Brain pericyte (primary cell): Measurements from ENCODE around the gene TSPAN14.

Experiments
- DNase-seq: peaks from one replicate; pipeline ENCODE4 v3.0.0-alpha.2; 2012; ENCODE audit warnings: low read depth, low spot score

The TSPAN14 gene

DNA sequence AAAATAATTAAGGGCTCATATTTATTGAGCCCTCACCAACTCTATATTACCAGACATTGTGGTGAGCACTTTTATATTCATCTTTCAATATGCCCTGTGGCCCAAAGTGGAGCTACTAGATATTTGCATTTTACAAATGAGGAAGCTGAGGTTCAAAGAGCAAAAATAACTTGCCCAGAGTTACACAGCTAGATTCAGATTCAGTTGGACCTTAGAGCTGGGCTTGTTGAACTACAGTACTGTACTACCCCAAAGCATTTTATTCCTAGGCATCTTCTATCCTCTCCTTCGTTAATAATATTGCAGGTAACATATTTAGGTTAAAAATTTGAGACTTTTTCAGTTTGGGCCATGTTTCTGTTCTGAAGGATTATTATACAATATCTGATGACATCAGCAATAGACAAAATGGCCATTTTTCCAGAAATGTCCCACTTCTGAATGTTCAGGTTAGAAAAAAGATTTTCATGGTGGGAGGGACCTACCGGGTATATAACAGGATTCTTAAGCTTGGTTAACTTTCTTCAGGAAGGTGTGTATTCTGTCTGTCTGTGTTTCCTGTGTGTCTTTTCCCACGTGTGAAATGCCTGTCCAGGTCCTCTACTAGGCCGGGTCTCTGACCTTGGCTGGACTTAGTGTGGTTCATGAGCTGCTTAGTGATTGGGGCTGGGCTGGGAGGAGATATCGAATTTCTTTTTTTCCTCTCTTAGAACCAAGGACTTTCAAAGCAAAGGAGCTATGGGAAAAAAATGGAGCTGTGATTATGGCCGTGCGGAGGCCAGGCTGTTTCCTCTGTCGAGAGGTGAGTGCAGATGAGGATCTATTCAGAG lies 32.2 kb upstream of the TSPAN14 start:
- DNase-seq: no peak

DNA sequence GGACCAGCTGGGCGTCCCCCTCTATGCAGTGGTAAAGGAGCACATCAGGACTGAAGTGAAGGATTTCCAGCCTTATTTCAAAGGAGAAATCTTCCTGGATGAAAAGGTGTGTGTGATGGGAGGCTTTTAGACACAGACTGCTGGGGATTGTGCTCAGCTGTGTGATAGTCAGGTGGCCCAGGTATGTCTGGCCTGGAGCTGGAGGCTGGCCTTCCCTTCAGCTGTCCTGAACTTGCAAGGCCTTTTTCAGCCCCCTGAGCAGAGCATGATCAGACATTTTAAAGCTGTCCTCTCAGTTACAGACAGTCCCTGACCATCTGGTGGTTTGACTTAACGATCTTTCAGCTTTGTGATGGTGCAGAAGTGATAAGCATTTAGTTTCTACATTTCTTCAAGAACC lies 28.2 kb upstream of the TSPAN14 start:
- DNase-seq: no peak

DNA sequence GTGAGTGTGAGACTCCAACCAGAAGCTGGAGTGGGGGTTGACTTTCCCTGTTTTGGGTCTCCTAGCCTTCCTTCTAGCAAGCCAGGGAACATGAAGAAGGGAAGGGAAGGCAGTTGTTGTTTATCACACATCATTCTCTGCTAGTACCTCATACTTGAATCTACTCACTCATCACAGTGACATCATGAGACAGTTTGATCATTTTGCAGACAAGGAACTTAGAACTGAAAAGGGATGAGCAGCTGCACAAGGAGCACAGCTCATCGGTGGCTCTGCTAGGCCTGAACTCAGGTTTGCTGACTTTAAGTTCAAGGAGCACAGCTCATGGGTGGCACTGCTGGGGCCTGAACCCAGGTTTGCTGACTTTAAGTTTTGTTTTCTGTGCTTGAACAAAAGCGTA lies 26.6 kb upstream of the TSPAN14 start:
- no peak for DNase-seq

DNA sequence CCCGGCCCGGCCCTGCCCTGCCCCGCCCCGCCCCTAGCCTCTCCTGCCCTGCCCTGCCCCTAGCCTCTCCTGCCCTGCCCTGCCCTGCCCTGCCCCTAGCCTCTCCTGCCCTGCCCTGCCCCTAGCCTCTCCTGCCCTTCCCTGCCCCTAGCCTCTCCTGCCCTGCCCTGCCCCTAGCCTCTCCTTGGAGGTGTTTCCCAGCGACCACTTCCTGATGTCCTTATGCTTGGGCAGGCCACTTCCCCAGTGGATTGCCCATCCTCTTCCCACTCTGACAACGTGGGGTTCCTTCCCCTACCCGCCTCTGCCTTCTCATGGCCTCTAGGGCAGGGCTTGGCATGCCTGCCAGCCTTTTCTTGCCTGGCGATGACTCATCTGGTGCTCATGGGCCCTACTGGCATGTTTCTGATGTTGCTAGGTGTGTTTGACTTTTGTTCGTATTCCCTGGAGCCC lies 24.6 kb upstream of the TSPAN14 start:
- no peak for DNase-seq

DNA sequence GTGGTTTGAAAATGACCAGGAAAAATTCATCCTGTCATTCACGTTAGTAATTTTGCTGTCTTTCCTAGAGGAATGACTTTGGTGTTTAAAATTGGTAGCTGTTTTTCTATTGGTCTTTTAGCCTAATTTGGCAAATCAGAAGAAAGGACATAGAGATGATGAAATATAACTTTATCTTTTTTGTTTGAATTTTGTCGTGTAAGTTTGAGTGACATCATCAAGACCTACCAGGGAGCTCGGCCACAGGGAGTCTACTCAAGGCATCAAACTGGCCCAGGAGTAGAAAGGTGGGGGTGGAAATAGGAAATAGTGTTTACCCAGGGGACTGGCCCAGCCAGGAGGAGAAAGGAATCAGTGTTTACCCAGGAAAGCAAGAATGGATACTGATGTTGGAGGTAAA lies 21.0 kb upstream of the TSPAN14 start:
- no peak for DNase-seq

DNA sequence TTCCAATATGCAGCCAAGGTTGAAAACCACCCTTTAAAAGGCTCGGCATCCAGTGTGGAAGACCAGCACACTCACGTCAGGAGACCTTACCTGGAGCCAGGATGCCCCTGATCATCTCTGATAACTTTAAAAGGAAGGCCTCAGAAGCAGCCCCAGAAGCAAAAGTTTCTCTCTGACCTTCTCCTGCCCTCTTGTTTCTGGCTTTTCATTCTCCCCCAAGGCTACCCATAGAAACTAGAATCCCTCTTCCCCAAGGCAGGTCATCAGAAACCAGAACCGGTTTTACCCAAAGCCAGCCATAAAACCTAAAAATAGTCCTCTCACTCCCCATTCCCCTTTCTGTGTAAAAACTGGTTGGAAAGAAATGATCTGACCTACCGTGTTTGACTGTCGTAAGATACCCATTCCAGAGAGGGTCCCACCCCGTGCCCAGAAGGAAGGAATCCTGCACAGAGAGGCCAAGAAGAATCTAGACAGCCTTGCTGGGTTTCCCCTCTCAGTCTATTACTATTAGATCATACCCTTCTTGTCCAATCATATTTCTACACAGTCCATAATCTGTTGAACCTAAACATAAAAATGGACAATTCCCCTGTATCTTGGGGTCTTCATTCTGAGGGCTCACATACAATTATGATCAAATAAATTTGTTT lies 17.5 kb upstream of the TSPAN14 start:
- DNase-seq: no peak

DNA sequence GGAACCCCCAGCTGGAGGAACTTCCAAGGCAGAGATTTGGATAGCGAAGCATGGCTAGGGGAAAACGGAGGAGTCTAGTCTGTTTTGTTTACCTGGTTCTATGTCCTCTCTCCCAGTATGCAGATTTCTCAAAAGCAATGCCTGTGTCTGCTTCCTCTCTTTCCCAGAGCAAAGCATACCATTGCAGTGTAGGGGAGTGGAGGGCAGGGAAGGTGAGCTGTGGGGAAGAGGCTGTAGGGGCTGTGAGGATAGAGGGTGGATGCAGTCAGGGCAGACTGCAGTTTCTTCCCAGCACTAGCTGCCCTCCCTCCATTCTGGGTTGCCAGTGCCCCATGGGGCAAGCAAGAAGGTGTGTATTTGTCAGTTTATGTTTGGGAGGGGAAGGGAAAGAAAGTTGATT lies 16.9 kb upstream of the TSPAN14 start:
- DNase-seq: no peak

DNA sequence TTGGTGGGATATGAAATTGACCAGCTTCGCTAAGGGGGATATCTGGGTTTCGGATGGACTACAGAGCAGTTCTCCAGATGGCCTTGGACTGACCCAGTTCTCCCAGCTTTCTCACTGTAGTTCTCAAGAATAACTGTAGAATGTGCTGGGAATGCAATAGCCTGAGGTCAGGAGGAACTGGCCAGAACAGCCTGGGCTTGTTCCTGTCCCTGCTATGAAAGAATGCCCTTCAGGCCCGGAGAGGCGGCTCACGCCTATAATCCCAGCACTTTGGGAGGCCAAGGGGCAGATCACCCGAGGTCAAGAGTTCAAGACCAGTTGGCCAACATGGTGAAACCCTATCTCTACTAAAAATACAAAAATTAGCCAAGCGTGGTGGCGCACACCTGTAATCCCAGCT lies 12.3 kb upstream of the TSPAN14 start:
- no peak for DNase-seq

DNA sequence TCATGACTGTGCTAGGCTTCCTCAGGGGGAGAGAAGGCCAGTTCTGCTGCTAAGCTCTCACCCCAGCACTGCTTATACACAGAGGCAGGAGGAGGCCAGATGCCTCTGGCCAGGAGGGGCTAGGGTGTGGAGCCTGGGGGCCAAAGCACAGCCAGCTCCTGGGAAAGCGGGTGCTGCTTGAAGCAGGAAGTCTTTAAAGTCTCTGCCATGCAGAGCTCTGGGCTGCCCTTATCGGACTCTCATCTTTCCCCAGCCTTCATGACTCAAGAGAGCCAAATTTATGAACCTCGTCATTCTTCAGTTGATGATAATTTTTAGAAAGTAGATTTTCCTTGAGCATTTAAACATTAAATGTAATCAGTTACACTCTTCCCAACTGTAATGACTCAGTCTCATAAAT lies 11.2 kb upstream of the TSPAN14 start:
- no peak for DNase-seq

DNA sequence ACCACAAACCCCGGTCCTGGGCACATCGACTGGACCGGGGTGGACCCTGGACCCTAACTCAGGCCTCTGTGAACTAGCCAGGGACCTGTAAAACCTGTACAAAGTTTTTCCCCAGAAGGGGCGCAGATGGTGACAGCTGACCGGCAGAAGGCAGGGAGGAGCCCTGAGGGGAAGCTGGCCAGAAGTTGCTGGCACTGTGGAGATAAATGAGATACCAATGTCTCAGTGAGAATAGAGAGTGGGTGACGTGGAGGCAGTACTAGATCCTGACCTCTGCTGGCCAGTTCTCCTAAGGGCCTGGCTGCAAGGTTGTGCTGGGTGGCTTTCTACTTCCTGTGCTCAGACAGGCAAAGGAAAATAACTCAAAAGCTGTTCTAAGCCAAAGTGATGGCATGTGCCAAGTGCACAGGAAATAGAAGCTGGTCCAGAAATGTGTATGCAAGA lies 10.6 kb upstream of the TSPAN14 start:
- no peak for DNase-seq

DNA sequence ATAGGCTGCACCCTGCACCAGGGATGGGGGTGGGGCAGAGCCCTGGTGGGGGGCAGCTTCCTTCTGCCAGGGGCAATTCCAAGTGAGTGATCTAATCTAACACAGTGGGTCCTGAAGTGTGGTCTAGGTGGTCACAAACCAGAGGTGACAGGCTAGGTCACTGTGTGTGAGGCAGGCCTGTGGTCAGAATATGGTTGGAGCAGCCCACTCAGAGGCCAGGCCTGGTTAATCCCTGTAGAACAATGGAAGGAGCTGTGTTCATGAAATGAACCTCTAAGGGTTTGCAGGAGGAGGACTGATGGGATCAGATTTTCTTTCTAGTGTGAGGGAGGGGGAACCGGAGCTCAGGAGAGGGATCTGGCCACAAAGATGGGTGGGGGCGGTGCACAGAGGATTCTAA lies 10.0 kb upstream of the TSPAN14 start:
- DNase-seq: no peak

DNA sequence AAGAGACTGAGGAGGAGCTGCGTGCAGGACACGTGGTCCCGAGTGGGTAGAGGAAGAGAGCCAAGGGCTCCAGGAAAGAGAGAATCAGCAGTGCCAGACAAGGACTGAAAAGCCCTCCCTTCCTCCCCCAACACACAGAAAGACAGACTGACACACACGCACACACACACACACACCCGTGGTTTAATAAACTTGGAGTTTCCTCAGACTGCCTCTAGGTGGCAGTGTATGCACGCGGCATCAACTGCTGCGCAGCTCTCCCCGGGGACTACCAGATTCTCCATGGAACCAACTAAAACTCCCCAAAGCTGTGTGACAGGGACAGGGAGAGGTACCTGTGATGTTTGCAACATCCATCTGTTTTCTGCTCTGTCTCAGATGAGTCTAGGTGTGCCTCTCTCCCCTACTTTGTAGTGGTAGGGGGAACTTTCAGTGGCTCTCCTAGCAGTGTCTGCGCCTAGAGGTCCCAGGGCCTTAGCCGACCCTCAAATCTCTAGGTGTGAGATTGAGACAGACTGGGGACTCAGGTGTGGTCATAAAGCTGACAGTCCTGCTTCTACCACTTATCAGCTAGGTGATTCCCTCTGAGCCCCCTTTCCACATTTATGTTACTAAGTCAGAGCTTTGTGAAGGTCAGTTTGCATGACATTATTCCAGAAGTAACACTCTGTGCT lies 9.3 kb upstream of the TSPAN14 start:
- peak; percentile 36 for DNase-seq

DNA sequence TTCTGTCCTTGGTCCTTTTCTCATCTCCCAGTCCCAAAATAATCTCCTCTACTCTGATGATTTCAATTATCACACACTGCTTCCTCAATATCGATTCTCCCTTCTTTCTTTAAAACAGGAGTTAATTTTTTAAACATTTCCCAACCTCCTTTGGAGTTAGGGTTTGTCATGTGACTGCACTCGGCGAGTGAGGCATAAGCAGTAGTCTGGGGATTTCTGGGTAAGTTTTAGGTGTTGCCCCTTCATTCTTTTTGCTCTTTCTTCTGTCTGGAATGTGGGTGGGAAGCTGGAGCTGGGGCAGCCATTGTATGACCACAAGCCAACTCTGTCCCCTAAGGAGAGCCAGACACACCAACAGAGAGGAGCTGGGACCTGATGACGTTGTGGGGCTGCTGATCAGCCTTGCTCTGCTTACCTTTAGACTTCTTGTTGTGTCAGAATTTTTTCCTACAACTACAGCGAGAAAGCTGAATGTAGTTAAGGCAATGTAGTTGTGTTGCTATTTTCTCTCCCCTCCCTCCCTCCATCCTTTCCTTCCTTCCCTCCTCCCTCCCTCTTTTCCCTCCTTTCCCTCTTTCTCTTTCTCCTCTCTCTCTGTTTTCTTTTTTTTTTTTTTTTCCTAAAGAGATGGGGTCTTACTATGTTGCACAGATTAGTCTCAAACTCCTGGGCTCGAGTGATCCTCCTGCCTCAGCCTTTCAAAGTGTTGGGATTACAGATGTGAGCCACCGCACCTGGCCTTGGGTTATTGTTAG lies 6.5 kb upstream of the TSPAN14 start:
- DNase-seq: no peak

DNA sequence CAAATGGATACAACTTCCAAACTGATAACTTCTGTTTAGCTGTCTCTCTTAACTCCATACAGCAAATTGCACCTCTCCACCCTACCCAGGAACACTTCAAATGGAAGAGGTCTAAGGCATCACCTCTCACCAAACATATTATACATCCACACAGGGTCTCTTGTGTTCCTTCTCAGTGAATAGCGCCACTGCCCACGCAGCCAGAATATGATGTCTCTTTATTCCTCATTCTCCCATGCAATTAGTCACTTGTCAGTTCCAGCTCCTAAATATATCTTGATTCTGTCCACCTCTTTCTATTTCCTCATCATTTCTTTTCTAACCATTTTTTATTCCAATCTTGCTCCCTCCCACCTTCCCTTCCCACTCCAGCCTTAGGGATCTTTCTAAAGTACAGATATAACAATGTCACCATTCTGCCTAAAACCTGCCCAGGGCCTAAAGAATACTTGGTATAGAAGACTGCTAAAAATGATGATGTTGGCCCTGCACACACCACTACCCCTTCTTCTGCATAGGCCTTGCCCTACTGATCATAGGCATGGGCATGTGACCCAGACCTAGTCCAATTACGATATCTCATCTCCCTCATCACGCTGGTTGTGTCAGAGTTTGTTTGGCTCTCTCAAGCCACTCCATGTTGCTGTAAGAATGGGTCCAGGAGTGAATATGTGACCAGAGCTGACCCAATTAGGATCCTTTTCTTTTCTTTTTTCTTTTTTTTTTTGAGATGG lies 5.7 kb upstream of the TSPAN14 start:
- no peak for DNase-seq

DNA sequence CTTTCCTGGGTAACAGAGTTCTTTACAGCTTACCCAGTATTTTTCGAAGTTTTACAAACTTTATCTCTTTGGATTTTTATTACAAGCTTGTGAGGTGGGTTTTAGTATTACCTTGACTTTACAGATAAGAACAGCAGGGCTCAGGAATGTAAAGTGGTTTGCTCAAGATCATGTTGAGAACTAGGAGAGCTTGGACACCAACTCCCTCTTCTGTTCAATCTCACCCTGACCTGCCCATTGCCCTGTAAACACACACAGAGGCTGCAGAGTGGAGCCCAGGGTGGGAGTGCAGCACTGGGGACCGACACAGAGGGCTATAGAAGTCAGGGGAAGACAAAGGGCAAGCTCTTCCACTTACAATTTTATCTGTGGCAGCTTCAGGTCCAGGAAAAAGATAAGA lies 4.6 kb upstream of the TSPAN14 start:
- DNase-seq: no peak

DNA sequence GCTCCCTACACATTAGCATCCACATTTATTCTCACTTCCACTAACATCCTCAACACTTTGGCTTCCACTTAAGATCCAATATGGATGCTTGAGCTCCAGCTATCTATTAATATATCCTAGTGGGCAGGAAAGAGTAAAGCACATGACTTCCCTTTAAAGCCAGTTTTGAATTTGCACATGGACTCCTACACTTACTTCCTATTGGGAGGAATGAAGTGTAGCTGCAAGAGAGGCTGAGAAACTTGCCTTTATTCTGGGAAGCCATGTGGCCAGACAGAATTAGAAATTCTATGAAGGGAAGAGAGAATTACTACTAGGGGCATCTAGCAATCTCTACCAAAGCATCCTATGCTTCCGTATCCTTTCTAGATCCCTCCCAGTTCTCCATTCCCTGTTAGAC lies 3.0 kb upstream of the TSPAN14 start:
- no peak for DNase-seq

DNA sequence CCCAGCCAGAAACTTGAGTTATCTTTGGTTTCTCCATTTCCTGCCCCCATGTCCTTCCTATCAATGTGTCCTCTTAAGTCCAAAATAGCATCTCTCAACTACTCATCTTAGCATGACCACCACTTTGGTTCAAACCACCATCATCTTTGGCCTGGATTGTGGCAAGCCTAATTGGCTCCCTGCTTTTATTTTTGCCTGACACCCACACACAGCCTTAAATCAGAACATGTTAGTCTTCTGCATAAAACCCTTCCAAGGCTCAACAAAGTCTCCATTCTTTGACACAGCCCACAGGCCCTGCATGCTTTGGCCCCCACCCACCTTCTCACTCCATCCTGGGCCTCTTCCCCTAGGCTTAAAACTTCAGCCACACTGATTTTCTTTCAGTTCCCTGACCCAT lies 2.0 kb upstream of the TSPAN14 start:
- no peak for DNase-seq

DNA sequence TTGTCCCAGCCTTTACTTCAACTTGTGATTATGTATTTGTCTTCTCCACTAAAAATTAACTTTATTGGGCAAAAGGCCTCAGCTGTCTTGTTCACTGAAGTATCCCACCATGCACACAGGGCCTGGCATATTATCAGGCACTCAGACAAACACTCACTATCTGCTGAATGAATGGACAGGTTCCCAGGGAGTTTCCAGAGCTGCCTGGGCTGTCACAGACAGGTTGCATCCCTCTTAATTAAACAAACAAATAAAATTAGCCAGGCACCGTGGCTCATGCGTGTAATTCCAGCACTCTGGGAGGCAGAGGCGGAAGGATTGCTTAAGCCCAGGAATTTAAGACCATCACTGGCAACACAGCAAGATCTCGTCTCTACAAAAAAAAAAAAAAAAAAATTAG lies 1.5 kb upstream of the TSPAN14 start:
- DNase-seq: no peak

DNA sequence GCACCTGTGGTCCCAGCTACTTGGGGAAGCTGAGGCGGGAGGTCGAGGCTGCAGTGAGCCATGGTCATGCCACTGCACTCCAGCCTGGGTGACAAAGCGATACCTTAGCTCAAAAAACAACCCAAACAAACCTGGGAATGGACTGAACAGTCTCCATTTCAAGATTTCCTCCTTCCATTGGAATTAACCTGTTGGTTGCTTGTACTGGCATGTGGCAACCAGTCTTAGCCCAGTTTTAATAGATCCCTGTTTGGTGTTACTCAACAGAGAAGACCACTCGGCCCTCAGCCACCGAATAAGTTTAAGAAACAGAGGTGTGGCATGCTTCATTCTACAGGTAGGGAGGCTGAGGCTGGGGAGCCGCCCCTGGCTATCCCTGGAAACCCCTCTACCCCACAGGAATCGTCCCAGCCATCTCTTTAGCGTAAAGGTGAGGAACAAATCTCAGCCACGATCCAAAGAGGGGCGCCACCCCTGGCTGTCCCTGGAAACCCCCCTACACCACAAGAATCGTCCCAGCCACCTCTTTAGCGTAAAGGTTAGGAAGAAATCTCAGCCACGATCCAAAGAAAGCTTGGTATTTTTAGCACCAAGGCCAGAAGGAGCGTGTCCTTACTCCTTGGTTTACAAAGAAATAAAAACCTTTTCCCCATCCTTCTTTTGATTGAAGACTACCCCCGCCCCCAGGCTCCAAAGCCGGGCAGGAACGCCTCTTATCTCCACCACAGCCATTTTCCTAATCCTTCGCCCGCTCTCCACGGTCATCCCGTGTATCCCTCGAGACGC lies 861 bp upstream of the TSPAN14 start:
- peak; percentile 31 for DNase-seq
